Esophagus squamous epithelium (tissue), 4 donors: ENCODE results near the gene GTF3C6.

Experiments used
- CTCF ChIP-seq, 6 experiments: fragments of 450-650 bp in 4 of 6; fragments of 200-600 bp in 2 of 6; sonication (generic) in 2 of 6; IDR thresholded peaks; one replicate each; pipeline ENCODE4 v1.5.1; 2016 to 2019; ENCODE audit warnings: antibody characterized with exemption in 6 of 6, mild to moderate bottlenecking in 4 of 6, moderate library complexity in 4 of 6
- POLR2A ChIP-seq, 4 donors: fragments of 450-650 bp; IDR thresholded peaks; one replicate each; pipeline ENCODE4 v1.6.1; 2017; ENCODE audit warnings: antibody characterized with exemption in 4 of 4, mild to moderate bottlenecking in 4 of 4, moderate library complexity in 3 of 4

GRCh38 chr6:110930781-110931180, 27.7 kb upstream of the GTF3C6 start:
- TF ChIP-seq CTCF (IDR thresholded peaks at IDR 0.05) (no peak), POLR2A (IDR thresholded peaks at IDR 0.05) (no peak)
